HG02642 (cell line): ENCODE measurements around the gene LRP2.
A peak's percentile ranks its signal among the peaks of the same experiment; 100 is the strongest.

Source experiments
- ATAC-seq: cut with Tn5 transposase; IDR thresholded peaks from one replicate; pipeline ENCODE4 v1.9.1; 2021; ENCODE audit warnings: mild to moderate bottlenecking; ENCODE audit not compliant: unreplicated experiment, poor library complexity

LRP2 gene

DNA sequence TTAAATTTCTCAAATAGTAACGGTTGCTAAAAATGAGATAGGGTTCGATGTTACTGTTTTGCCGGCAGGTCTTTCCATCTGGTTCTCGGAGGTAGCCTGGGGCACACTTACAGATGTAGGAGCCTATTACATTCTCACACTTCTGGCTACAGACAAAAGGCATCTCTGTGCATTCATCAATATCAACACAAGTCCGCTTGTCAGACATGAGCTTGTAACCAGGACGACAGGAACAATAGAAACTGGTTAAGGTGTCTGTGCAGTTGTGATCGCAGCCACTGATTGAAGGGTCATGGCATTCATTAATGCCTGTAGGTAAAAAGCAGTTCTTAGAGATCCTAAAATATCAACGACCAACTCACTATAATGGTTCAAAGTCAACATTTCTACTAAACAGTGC is 176.6 kb downstream of the LRP2 start:
- ATAC-seq = no peak

DNA sequence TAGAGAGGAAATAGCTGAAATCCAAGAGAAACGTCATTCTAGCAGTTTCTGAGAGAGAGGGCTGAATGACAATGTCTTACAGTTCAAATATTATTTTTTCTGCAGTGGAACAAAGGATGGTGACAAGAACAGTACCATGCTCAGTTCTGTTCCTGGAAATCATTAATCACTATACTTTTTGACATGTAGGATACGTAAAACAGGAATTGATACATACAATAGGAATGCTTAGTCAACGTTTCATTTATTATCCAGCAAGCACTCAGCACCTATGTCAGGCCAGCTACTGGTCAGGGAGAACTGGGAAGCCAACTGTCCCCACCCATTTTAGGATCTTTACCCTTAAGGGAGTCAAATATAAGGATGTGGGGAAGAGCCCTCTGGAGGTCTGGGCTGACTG is 178.3 kb downstream of the LRP2 start:
- ATAC-seq = no peak

- ATAC-seq = no peak
Observed at GRCh38 chr2:169182573-169182972, 179.8 kb downstream of the LRP2 start.

DNA sequence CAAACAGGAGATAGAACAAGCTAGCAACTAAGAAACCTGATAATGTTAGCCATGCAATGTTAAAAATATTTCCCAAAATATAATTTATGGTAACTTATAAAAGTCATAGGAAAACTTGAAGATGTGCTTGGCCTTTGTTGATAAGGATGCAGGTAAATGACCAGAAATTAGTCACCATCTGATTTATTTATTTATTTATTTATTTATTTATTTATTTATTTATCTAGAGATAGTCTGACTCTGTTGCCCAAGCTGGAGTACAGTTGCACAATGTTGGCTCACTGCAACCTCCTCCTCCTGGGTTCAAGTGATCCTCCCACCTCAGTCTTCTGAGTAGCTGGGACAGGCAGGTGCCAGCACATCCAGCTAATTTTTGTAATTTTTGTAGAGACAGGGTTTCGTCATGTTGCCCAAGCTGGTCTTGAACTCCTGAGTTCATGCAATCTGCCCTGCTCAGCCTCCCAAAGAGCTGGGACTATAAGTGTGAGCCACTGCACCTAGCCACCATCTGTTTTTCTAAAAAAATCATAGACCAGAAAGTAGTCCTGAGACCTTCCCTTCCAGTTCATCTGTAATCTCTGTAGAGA is 183.4 kb downstream of the LRP2 start:
- ATAC-seq = no peak

DNA sequence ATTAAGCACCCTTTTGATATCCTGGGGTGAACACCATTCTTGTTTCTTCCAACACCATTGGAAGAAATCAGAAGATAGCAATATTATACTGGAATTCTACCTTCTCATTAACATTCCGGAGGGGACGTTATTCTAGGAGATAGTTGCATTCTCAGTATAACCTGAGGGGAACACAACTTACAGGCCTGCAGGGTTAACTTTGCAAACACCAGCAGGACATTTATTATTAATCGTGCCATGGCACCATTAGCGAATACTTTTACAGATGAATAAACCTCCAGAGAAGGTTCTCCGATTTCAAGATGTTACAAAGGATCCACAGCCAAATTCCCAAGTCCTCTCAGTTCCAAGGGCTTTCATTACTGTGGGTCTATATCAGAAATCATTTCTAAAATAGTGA is 184.0 kb downstream of the LRP2 start:
- ATAC-seq = no peak

- ATAC-seq = no peak
Observed at GRCh38 chr2:169175112-169175511, 187.2 kb downstream of the LRP2 start.

DNA sequence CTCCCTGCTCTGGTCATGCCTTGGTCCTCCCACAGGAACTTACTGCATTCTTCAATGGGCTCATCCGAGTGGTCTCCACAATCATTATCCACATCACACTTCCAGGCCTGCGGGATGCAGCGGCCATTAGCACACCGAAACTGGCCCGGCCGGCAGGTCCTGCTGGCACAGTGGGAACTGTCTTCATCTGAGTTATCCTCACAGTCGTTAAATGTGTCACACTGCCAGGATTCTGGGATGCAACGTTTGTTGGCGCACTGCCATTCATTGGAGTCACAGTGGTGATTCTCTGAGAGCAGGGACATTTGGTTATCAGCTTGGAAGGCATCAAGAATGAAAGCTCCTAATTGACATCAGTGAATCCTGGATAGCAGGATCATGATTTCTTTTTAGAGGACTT is 188.5 kb downstream of the LRP2 start:
- no peak for ATAC-seq

DNA sequence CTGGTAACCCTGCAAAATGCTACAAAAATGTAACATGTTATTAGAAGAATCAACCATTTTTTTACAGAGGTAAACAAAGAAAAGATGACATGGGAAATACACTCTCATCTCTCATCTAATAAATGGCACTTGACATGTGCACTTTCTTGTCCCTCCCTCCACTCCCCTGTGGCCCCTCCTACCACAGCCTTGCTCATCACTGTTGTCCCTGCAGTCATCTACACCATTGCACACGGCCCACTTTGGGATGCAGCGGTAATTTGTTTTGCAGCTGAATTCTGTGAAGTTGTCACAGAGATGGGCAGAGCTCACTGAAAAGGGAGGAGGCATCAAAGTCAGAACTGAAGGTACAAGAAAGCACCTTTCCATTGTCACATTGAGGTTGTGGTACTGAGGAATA is 189.4 kb downstream of the LRP2 start:
- ATAC-seq = no peak

GRCh38 chr2:169172151-169172735 is 190.1 kb downstream of the LRP2 start:
- ATAC-seq = no peak

DNA sequence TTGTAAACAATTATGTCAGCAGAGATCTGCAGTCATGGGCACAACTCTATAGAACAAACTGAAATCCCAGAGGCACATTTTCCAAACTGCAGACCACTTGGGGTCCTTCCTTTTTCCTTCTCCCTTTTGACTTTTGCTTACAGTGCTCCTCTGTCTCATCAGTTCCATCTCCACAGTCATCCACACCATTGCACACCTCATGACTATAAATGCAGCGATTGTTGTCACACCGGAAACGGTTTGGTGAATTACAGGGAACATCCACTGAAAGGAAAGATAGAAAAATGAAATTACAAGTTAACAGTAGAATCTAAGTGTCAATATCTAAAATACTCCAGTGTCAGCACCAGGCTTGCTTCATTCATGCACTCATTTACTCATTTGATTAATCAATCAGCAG is 196.5 kb downstream of the LRP2 start:
- no peak for ATAC-seq

GRCh38 chr2:169164311-169164710 is 198.0 kb downstream of the LRP2 start:
- no peak for ATAC-seq

DNA sequence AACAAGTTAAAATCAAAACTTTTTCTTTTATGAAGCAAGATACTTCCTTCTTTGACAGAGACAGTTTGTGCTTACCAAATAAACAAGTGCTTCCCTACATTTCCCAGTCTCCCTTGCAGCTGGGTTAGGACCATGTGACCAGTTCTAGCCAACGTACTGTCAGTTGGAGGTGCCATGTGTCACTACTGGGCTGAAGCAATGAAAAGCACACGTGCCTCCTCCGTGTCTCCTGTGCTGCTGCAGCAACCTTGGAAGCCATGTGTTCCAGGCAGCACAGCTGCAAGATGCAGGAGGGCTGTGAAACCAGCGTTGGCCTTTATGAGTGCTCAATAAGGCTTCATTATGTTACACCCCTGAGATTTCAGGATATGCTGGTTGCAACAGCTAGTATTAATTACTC is 199.7 kb downstream of the LRP2 start:
- no peak for ATAC-seq

GRCh38 chr2:169160926-169161481 is 201.3 kb downstream of the LRP2 start:
- ATAC-seq = no peak

DNA sequence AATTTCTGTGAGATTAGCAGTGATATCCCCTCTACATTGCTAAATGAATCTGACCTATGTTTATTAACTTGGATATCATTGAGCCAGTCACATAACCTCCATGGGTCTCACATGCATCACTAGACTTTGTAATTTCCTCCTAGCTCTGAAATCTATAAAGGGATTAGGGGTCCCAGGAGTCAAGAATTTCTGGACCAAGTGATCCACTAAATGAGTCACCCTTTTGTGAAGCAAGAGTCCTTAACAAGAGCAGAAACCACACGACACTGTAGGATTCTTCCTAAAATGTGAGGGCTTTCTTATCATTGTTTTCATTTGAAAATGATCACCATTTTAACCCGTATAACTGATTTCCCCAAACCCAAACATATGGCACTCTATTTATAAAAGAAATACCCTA is 202.6 kb downstream of the LRP2 start:
- ATAC-seq = no peak

DNA sequence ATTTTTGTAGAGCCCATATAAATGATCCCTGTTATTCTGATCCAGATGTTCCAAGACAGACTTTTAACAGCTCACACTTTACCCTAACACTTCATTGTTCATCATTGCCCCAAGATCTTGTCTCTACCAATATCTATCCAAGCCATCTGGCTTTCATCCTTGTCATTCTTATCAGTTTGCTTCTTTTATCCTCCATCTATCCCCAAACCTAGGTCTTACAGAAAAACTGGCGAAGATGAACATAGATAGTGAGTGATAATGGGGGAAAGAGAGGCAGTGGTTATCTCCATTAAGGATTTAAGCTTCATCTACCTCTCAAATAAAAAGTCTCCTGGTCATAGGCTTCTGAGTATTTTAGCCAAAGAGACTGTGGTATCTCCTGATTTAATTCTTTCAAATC is 203.5 kb downstream of the LRP2 start:
- ATAC-seq = no peak

GRCh38 chr2:169146220-169146619 is 216.1 kb downstream of the LRP2 start:
- ATAC-seq = no peak

DNA sequence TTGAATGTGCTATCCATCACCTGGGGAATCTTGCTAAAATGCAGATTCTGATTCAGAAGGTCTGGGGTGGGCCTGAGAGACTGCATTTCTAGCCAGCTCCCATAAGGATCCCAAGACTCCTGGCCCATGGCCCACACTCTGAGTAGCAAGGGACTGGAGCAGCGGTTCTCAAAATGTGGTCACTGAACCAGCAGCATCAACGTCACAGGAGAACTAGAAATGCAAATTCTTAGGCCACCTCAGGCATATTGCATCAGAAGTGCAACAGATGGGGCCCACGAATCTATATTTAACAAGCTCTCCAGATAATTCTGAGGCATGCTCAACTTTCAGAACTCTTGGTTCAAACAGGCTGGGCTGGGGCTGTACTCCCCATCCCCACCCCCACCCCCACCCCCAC is 218.3 kb downstream of the LRP2 start:
- no peak for ATAC-seq

GRCh38 chr2:169141713-169142352 is 220.5 kb downstream of the LRP2 start:
- ATAC-seq = peak; percentile 65

GRCh38 chr2:169139993-169140767 is 222.2 kb downstream of the LRP2 start:
- ATAC-seq = no peak

- no peak for ATAC-seq
Observed at GRCh38 chr2:169139145-169139544, 223.2 kb downstream of the LRP2 start.

- no peak for ATAC-seq
Observed at GRCh38 chr2:169137924-169138323, 224.4 kb downstream of the LRP2 start.
